GM12892 (cell line): ENCODE results near the gene EPAS1.

Source experiments
- DNase-seq: peaks from one replicate; pipeline ENCODE4 v3.0.0; 2011; ENCODE audit not compliant: insufficient read length
- FAIRE-seq: peaks from 2 replicates; lab custom pipeline; 2011; peaks lifted over from hg19 to GRCh38; lab: Jason Lieb, UNC
- POLR2A ChIP-seq: IDR thresholded peaks from 2 replicates; pipeline ENCODE4 v1.6.1; 2011; ENCODE audit warnings: low read depth, low read length, control low read depth
- POLR2AphosphoS5 ChIP-seq: IDR thresholded peaks from 2 replicates; pipeline ENCODE4 v1.6.1; 2011; ENCODE audit warnings: low read depth, low read length, control low read depth
- TAF1 ChIP-seq: IDR thresholded peaks from 2 replicates; pipeline ENCODE4 v1.6.1; 2011; ENCODE audit warnings: low read depth, mild to moderate bottlenecking, control low read depth, low read length, borderline replicate concordance

The EPAS1 gene

DNA sequence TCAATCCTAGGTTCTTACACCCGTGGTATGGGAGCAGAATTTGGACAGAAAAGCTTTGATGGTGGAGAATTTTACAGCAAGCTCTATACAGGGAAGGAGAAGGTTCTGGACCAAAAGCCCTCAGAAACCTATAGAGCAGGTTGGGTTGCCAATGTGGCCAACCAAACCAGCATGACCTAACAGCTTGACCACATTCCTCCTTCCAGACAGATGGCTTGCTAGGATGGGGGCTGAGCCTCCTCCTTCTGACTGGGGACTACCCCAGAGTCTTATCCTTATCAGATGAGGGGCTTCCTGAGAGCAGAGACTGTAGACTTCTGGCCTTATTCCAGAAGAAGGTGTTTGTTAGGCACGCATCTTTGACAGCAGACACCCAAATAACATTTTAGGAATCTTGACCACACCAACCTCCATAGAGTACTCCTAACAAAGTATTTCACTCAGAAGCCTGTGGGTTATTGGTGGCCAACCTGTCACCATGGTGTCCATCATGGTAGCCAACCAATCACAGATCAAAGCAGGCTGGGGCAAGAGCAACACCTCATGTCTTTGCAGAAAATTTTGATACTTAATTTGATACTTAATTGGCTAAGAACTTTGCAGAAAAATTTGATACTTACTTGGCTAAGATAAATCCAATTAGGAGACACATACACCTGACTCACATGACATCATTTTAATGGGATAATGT lies 34.8 kb upstream of the EPAS1 start:
- FAIRE-seq (no peak), DNase-seq (no peak)

DNA sequence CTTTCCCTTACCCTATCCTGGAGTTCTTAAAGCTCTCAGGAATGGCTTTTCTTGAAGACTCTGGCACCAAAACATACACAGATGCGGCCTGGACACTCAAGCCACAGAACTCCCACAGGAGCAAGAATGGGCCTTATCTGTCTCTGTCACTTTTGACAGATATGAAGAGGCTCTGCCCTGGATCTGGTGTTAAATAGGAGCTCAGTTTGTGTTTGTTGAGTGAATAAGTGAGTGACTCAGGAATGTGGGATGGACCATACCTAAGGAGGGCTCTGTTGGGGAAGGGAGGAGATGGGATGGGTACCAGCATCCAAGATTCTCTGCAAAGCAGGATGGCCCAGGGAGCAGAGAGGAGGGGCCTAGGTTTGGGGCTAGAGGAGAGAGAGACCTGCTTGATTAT lies 33.9 kb upstream of the EPAS1 start:
- TF ChIP-seq POLR2AphosphoS5 (no peak), TAF1 (no peak), POLR2A (no peak)
- DNase-seq (no peak), FAIRE-seq (no peak)

More for the DNA sequence above, 34.8 kb upstream of the EPAS1 start:
- TF ChIP-seq POLR2AphosphoS5, result no peak
- TF ChIP-seq POLR2A, result no peak
- no peak for TF ChIP-seq TAF1

DNA sequence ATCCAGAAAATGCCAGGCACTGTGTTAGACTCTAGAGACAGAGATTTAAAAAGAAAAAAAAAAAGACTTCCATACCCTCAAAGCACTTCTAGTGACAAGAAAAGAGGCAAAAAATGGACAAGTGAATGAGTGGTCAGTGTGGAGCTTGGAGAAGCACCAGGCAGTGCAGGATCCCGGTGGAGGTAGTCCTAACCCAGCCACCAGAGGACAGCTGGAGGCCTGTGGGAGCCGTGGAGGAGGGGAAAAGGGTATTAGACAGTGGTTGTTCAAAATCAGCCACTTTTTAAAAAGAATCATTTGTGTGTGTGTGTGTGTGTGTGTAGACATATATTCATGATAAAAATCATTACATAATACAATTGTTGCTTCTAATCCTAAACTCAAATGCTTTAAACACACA lies 32.8 kb upstream of the EPAS1 start:
- DNase-seq (no peak), FAIRE-seq (no peak)
- TF ChIP-seq POLR2AphosphoS5 (no peak), TAF1 (no peak), POLR2A (no peak)

DNA sequence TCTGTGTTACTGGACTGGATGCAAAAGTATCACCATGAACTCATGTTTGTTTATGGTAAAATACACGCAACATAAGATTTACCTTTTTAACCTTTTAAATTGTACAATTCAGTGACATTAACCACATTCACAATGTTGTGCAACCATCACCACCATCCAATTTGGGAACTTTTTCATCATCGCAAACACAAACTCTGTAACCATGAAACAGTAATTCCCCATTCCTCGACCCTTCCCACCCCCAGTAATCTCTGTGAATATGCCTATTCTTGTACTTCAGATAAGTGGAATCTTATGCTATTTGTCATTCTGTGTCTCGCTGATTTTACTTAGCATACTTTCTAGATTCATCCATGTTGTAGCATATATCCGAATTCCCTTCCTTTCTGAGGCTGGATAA lies 31.1 kb upstream of the EPAS1 start:
- FAIRE-seq (no peak), DNase-seq (no peak)
- TF ChIP-seq POLR2A (no peak), TAF1 (no peak), POLR2AphosphoS5 (no peak)

DNA sequence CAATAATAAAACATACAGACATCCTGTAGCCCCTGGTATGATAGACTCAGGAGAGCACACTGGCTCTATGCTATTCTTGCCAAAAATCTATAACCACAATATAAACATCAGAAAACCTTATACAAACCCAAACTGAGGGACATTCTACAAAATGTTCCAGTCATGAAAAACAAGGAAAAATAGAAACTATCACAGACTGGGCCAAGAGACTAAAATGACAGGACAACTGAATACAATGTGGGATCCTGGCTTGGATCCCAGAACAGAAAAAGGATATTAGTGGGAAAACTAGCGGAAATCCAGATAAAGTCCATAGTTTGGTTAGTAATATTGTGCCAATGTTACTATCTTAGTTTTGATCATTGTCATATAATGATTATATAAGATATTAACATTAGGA lies 29.6 kb upstream of the EPAS1 start:
- TF ChIP-seq TAF1, result no peak
- no peak for TF ChIP-seq POLR2AphosphoS5
- no peak for TF ChIP-seq POLR2A
- no peak for FAIRE-seq
- no peak for DNase-seq

DNA sequence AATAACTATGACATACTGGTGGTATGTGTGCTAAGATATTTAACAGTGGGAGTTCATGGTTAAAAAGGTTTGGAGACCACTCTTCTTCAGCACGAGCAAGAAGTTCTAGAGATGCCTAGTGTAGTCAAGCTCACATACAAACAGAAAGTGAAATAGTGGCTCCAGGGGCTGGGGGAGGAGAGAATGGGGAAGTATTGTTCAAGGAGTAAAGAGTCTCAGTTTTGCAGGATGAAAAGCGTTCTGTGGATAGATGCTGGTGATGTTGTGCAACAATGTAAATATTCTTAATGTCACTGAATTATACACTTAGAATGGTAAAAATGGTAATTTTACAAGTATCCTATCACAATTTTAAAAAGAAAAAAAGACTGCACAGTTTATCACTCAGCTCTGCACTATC lies 29.0 kb upstream of the EPAS1 start:
- no peak for TF ChIP-seq TAF1
- DNase-seq (no peak), FAIRE-seq (no peak)

DNA sequence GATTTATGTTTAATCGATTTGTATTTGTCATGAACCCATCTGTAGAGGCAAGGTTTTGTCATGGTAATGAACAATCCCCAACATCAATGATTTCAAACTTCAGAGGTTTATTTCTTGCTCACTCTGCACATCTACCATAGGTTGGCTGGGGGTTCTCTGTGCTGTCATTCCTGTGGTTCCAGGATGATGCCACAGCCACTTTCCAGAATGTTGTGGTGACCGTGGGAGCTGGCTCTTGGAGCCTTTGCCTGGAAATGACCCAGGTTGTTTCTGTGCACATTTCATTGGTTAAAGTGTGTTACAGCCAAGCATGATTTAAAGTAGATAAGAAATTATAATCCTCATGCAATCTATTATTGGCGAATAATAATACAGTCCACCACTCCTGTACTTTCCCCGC lies 28.2 kb upstream of the EPAS1 start:
- FAIRE-seq, result no peak

DNA sequence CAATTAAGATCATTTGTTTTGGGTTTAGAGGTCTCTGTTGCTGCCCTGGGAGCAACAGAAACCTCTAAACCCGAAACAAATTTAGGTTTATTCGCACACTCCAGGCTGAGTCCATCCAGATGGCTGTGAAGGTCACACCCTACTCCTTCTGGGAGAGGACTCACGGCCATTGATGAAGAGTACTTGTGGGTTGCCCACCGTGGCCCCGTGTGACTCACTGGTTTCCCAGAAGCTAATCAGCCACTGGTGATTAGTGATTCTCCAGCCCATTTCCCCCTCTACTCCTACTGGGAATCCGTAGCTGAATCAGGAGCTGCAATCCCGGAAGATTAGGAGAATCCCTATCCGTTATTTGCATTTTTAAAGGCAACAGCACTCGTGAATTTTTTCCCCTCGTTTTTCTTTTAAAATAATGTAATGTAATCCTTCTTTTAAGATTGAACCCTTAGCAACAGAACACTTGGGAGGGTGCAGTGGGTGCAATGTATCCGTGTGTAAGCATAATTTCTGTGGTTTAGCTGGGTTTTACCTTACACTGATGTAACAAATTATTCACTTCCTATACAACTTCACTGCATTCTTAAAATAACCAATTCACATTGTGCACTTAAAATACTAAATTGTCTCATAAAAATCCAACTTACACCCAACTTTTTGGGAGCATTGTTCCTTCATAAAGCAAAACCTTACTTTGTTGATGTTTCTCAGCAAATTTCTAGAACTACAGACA lies 27.5 kb upstream of the EPAS1 start:
- FAIRE-seq (no peak), DNase-seq (no peak)
- TF ChIP-seq TAF1, result no peak
- no peak for TF ChIP-seq POLR2AphosphoS5
- no peak for TF ChIP-seq POLR2A

More for the DNA sequence above, 28.2 kb upstream of the EPAS1 start:
- no peak for DNase-seq
- no peak for TF ChIP-seq POLR2A

DNA sequence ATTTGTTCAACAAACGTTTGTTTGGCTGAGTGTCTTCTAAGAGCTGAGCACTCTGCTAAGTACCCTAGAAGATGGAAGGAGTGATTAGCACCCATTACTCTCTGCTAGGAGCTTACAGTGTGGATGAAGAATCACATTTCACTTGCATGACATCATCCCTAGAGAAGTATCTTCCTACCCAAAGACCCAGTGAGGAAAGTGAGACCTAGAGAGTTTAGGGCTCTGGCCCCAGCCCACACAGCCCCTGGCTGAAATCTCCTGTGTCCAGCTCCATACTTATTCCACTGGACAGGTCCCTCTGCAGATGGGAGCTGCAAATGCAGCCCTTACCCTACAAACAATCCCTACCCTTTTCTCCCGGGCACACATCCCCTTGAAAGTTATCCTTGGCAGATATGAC lies 26.8 kb upstream of the EPAS1 start:
- no peak for FAIRE-seq
- no peak for DNase-seq
- TF ChIP-seq POLR2AphosphoS5 (no peak), POLR2A (no peak), TAF1 (no peak)

DNA sequence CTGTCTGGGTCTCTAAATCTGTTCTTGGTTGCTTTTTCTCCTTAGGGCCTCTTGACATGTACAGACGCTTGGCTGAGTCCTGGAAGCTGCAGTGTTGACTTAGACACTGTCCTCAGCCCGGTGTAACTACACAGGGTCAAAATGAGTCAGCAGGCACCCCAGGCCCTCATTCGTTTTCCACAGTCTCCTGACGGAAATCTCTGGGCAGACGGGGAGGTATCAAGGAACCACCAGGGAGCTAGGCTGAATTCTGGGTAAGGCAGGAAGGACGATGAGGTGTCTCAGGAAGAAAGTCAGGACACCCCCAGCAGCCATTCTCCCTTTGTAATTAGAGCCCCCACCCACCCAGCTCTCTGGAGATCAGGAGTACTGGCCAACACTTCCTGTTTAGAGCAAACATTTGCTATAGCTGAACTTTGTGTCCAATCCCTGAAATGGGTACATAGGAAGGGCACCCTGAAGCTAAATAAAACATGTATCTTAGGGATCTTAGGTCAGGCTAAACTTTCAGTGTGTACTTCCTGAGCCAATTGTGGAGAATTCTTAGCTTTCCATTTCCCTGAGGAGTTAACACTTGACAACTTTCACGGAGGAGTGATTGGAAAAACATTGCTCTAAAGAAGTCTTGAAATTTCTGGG lies 23.9 kb upstream of the EPAS1 start:
- TF ChIP-seq POLR2A, result no peak
- TF ChIP-seq POLR2AphosphoS5, result no peak
- no peak for TF ChIP-seq TAF1
- no peak for DNase-seq
- no peak for FAIRE-seq

DNA sequence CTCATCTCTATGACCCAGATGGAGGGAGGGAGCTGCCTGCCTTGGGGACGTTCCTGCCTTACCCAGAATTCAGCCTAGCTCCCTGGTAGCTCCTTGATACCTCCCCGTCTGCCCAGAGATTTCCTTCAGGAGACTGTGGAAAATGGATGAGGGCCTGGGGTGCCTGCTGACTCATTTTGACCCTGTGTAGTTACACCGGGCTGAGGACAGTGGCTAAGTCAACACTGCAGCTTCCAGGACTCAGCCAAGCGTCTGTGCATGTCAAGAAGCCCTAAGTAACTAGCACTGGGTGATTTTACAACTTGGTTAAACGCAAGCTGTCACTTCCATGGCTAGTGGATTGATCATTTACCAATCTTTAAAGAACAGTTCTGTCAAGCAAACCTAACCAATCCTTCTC lies 23.3 kb upstream of the EPAS1 start:
- no peak for DNase-seq
- no peak for TF ChIP-seq POLR2A
- TF ChIP-seq POLR2AphosphoS5, result no peak
- no peak for TF ChIP-seq TAF1
- FAIRE-seq, result no peak

DNA sequence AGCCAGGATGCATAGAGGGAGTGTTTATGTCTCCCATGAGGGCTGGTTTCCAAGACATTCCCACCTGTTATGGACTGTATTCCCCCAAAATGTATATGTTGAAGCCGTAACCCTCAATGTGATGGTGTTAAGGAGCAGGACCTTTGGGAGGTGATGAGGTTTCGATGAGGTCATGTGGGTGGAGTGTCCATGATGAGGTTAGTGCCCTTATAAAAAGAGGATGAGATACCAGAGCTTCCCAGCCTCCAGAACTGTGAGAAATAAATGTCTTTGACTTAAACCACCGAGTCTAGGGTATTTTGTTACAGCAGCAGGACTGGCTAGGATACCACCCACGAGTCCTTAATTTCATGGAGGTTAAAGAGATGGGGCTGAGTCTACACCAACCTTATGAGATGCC lies 22.6 kb upstream of the EPAS1 start:
- FAIRE-seq, result no peak

More for the DNA sequence above, 22.6 kb upstream of the EPAS1 start:
- DNase-seq, result no peak
- TF ChIP-seq POLR2AphosphoS5 (no peak), POLR2A (no peak), TAF1 (no peak)
